Measurements from ENCODE around the gene RETNLB.

Gene RETNLB
- 0 reads per million in 4 donors for total RNA-seq

GRCh38 chr3:108757404-108757982, at the start of gene RETNLB:
RETNLB (minus strand) TSS chr3:108757410; CDS start chr3:108757185, 225 bp downstream.
- no peak for DNase-seq

- peak in 3 of 5 donors; percentile 5 to 95 (median 15) for DNase-seq
These were observed 49.1 kb upstream of the RETNLB start for GRCh38 chr3:108806316-108806715.

- no peak for DNase-seq
These were observed 47.8 kb upstream of the RETNLB start for GRCh38 chr3:108804966-108805365.

- DNase-seq = no peak
These were observed 47.2 kb upstream of the RETNLB start for GRCh38 chr3:108804437-108804836.

GRCh38 chr3:108791473-108791872, 34.3 kb upstream of the RETNLB start:
- DNase-seq = no peak

- DNase-seq = peak in 3 of 5 donors; percentile 4 to 54 (median 5)
These were observed 23.0 kb upstream of the RETNLB start for GRCh38 chr3:108780235-108780634.

GRCh38 chr3:108779496-108779895, 22.3 kb upstream of the RETNLB start:
- no peak for DNase-seq

GRCh38 chr3:108775649-108776048, 18.4 kb upstream of the RETNLB start:
- DNase-seq = no peak

GRCh38 chr3:108767253-108767652, 10.0 kb upstream of the RETNLB start:
- DNase-seq = no peak

- no peak for DNase-seq
These were observed 1.5 kb downstream of the RETNLB start for GRCh38 chr3:108755686-108756085.

- no peak for DNase-seq
These were observed 12.4 kb downstream of the RETNLB start for GRCh38 chr3:108744762-108745161.

GRCh38 chr3:108742929-108743328, 14.3 kb downstream of the RETNLB start:
- DNase-seq = no peak

GRCh38 chr3:108736821-108737220, 20.4 kb downstream of the RETNLB start:
- no peak for DNase-seq

- DNase-seq = no peak
These were observed 28.3 kb downstream of the RETNLB start for GRCh38 chr3:108728934-108729333.

GRCh38 chr3:108728105-108728504, 29.1 kb downstream of the RETNLB start:
- no peak for DNase-seq

GRCh38 chr3:108724101-108724500, 33.1 kb downstream of the RETNLB start:
- no peak for DNase-seq

GRCh38 chr3:108722724-108723123, 34.5 kb downstream of the RETNLB start:
- no peak for DNase-seq

GRCh38 chr3:108719178-108719806, 37.9 kb downstream of the RETNLB start:
- DNase-seq = no peak

GRCh38 chr3:108718454-108718853, 38.8 kb downstream of the RETNLB start:
- DNase-seq = no peak

- DNase-seq = no peak
These were observed 43.4 kb downstream of the RETNLB start for GRCh38 chr3:108713816-108714215.

- DNase-seq = no peak
These were observed 44.1 kb downstream of the RETNLB start for GRCh38 chr3:108713009-108713516.
